Measurements from ENCODE around the gene AUTS2. TPM values are rescaled to one million over a fixed set of nuclear protein-coding genes. Genes with fewer than 3 reads are reported as not detected.

AUTS2 gene
- total and polyA plus RNA-seq, 2 of the 8 experiments (the other 6 are each of a cell fraction or from before 2014, with no cell fraction given) = 25.9 to 101 TPM

GRCh38 chr7:70659263-70659662, 1061.0 kb downstream of the AUTS2 start:
- H4K8ac ChIP-seq (ENCODE audit: extremely low read depth, insufficient read depth, low read length) = no peak overlapping the region
- no peak overlapping the region for H3K23ac ChIP-seq (ENCODE audit: insufficient read length)
- no peak overlapping the region for H3K4me3 ChIP-seq (ENCODE audit: extremely low read depth in 1 of 4, insufficient read depth in 2 of 4, low read depth in 3 of 4, low read length in 4 of 4)
- POLR2A ChIA-PET (ENCODE audit: partially characterized antibody) = no interaction called here
- no peak overlapping the region for H2AK5ac ChIP-seq (ENCODE audit: low read depth, low read length)
- no peak overlapping the region for H2BK15ac ChIP-seq (ENCODE audit: low read length)
- CTCF ChIA-PET (ENCODE audit: partially characterized antibody) = interaction anchor here (1.0 to 1.5 kb wide), 3 partner anchors 33 to 74 kb away, joined by 3 to 5 read pairs (median 3); no protein-coding TSS in a partner anchor
- H3K18ac ChIP-seq (ENCODE audit: extremely low read depth, low read length) = no peak overlapping the region
- no peaks in the 10 kb centered on the region for H3K36me3 ChIP-seq (ENCODE audit: control insufficient read depth in 2 of 4, insufficient read depth in 4 of 4, low read length in 3 of 4)
- no peak overlapping the region for H2AFZ ChIP-seq (ENCODE audit: low read length)
- no peak overlapping the region for H2BK20ac ChIP-seq (ENCODE audit: low read length)
- DNase-seq (ENCODE audit: low read depth in 1 of 2, low spot score in 2 of 2) (no peak), FAIRE-seq (no peak)
- H3K79me2 ChIP-seq (ENCODE audit: control insufficient read depth in 1 of 2, insufficient read depth in 2 of 2, low read length in 2 of 2) = no peaks in the 10 kb centered on the region
- H3K9ac ChIP-seq (replicated peaks in 1 of 4; ENCODE audit: extremely low read depth in 1 of 4, low read depth in 3 of 4, low read length in 3 of 4) = no peak overlapping the region
- H2BK120ac ChIP-seq (replicated peaks; ENCODE audit: low read depth, low read length) = no peak overlapping the region
- H3K4me2 ChIP-seq (ENCODE audit: insufficient read depth in 1 of 2, low read depth in 2 of 2, low read length in 2 of 2) = no peak overlapping the region
- no peak overlapping the region for H2BK12ac ChIP-seq (ENCODE audit: low read depth, low read length)
- peaks cover 2 to 8% (median 7%) of the 10 kb centered on the region in 4 experiments; a peak in 6 of 7 replicates for H3K4me1 ChIP-seq (replicated peaks in 1 of 4; ENCODE audit: control insufficient read depth in 3 of 4, insufficient read depth in 4 of 4, low read length in 3 of 4)
- no peak overlapping the region for H3K4ac ChIP-seq (replicated peaks; ENCODE audit: insufficient read length, low read depth, low read length)
- H3K27ac ChIP-seq (ENCODE audit: low read depth, low read length) = no peak overlapping the region
- H4K5ac ChIP-seq (ENCODE audit: insufficient read length, low read depth, low read length) = no peak overlapping the region
- 93% methylated on average over 8 of the region's 8 CpGs; no CpG with 5 or more reads in 1 of the 2 experiments for WGBS, 2 experiments (ENCODE audit: extremely low coverage in 1 of 2, insufficient coverage in 1 of 2, insufficient read length in 1 of 2, insufficient replicate concordance in 2 of 2, low coverage in 1 of 2, low lambda C conversion rate in 2 of 2, missing lambda C conversion rate in 1 of 2)
- no peaks in the 10 kb centered on the region for H3K9me3 ChIP-seq (ENCODE audit: insufficient read depth in 2 of 2, low read depth in 1 of 2, low read length in 1 of 2)
- no peaks in the 10 kb centered on the region for H3K79me1 ChIP-seq (ENCODE audit: low read depth, low read length)
- H3K14ac ChIP-seq (ENCODE audit: insufficient read length) = no peak overlapping the region
- no peaks in the 10 kb centered on the region for H3K23me2 ChIP-seq (ENCODE audit: low read depth, low read length)
- H3K56ac ChIP-seq (replicated peaks; ENCODE audit: insufficient read length, low read depth, low read length) = no peak overlapping the region
- no peak overlapping the region for H4K91ac ChIP-seq (replicated peaks; ENCODE audit: insufficient read length, low read length)
- no peaks in the 10 kb centered on the region for H4K20me1 ChIP-seq (replicated peaks in 1 of 2; ENCODE audit: control insufficient read depth in 1 of 2, insufficient read depth in 2 of 2, low read length in 2 of 2)
- no peak overlapping the region for H2BK5ac ChIP-seq (ENCODE audit: low read depth, low read length)
- no peaks in the 10 kb centered on the region for H3K27me3 ChIP-seq (replicated peaks in 1 of 4; ENCODE audit: control insufficient read depth in 3 of 4, extremely low read depth in 1 of 4, insufficient read depth in 3 of 4, low read length in 3 of 4)
- TF ChIP-seq RFX5 (IDR thresholded peaks at IDR 0.05; ENCODE audit: borderline replicate concordance, low read depth, low read length) (no peak), NRF1 (IDR thresholded peaks at IDR 0.05; ENCODE audit: low read depth, low read length) (no peak), SIN3A (conservative IDR thresholded peaks at IDR 0.05 in 1 of 2, IDR thresholded peaks at IDR 0.05 in 1 of 2; ENCODE audit: low read depth in 1 of 2, low read length in 2 of 2) (no peak), CEBPB (IDR thresholded peaks at IDR 0.05; ENCODE audit: low read depth, low read length) (no peak), NANOG (IDR thresholded peaks at IDR 0.05; ENCODE audit: insufficient read depth, low read depth, low read length, poor library complexity, severe bottlenecking) (no peak), SP4 (IDR thresholded peaks at IDR 0.05; ENCODE audit: low read length) (no peak), POU5F1 (IDR thresholded peaks at IDR 0.05; ENCODE audit: low read depth, low read length) (no peak), JUND (IDR thresholded peaks at IDR 0.05; ENCODE audit: low read length) (no peak), SUZ12 (IDR thresholded peaks at IDR 0.05; ENCODE audit: low read length) (no peak), TEAD4 (IDR thresholded peaks at IDR 0.05; ENCODE audit: low read depth, low read length) (no peak), CTBP2 (IDR thresholded peaks at IDR 0.05; ENCODE audit: borderline replicate concordance, insufficient read depth, insufficient read length, low read length) (no peak), HDAC6 (IDR thresholded peaks at IDR 0.05; ENCODE audit: low read depth, low read length) (no peak), SP1 (IDR thresholded peaks at IDR 0.05; ENCODE audit: low read depth, low read length) (no peak), EGR1 (IDR thresholded peaks at IDR 0.05; ENCODE audit: borderline replicate concordance, low read depth, low read length) (no peak)
- TF ChIP-seq, protein P1, sequence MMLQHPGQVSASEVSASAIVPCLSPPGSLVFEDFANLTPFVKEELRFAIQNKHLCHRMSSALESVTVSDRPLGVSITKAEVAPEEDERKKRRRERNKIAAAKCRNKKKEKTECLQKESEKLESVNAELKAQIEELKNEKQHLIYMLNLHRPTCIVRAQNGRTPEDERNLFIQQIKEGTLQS (IDR thresholded peaks at IDR 0.05; ENCODE audit: insufficient read depth, low read depth, low read length) = no peak
